HepG2 (cell line): ENCODE data around the gene NCOR2. TPM values are rescaled to one million over a fixed set of nuclear protein-coding genes. Genes with fewer than 3 reads are reported as not detected.

ENCODE experiments used
- ATAC-seq: fragments of 200-7000 bp; cut with Tn5 transposase; 3 replicates; pipeline ENCODE4 v1.9.1; 2020; ENCODE audit warnings: mild to moderate bottlenecking, moderate library complexity
- BruUV-seq: library from RNA; stranded (reverse); fragments of 400-500 nt; replicated peaks from 2 replicates; lab custom pipeline; 2021; lab: Mats Ljungman, UMichigan
- CTCF ChIA-PET: fragments of 300-600 bp; formaldehyde crosslinking; extraction: SDS; loops from one replicate; lab custom pipeline; 2021; ENCODE audit warnings: low total read pairs, inconsistent platforms, low intra/inter-chr PET ratio; lab: Yijun Ruan, JAX
- POLR2A ChIA-PET: fragments of 350-600 bp; sonication (Branson Sonifier 250); formaldehyde crosslinking; loops from one replicate; lab custom pipeline; 2020; ENCODE audit warnings: antibody characterized with exemption, inconsistent platforms; lab: Yijun Ruan, JAX
- DNase-seq: peaks from one replicate; pipeline ENCODE4 v3.0.0-alpha.2; 2015; ENCODE audit warnings: low spot score
- FAIRE-seq: peaks from 3 replicates; lab custom pipeline; 2011; peaks lifted over from hg19 to GRCh38; lab: Jason Lieb, UNC
- H2AFZ ChIP-seq: one replicate; pipeline ENCODE4 v1.6.1; 2011; ENCODE audit warnings: low read length, inconsistent platforms
- H3K27ac ChIP-seq: fragments of 300-600 bp; 3 replicates; pipeline ENCODE4 v1.8.0; 2011; ENCODE audit warnings: mixed run types, mild to moderate bottlenecking, mixed read lengths, low read length, inconsistent platforms; ENCODE audit not compliant: insufficient read depth; ENCODE audit errors: extremely low read length
- H3K27me3 ChIP-seq, 2 experiments: fragments of 200-600 bp in 1 of 2; 2 replicates in 1 of 2; 3 replicates in 1 of 2; pipeline versions ENCODE4 v1.6.0 to v1.8.0; 2011; ENCODE audit warnings: low read length in 2 of 2, mild to moderate bottlenecking in 2 of 2, moderate library complexity in 2 of 2, inconsistent platforms in 1 of 2; ENCODE audit not compliant: insufficient read depth in 2 of 2, control insufficient read depth in 1 of 2
- H3K36me3 ChIP-seq, 2 experiments: fragments of 200-600 bp in 1 of 2; replicated peaks in 1 of 2; 2 replicates in 1 of 2; 3 replicates in 1 of 2; pipeline versions ENCODE4 v1.5.1 to v1.8.0; 2011; ENCODE audit warnings: low read length in 2 of 2, inconsistent platforms in 1 of 2; ENCODE audit not compliant: insufficient read depth in 2 of 2, control insufficient read depth in 1 of 2
- H3K4me1 ChIP-seq: 2 replicates; pipeline ENCODE4 v1.5.1; 2012; ENCODE audit warnings: low read length, inconsistent platforms; ENCODE audit not compliant: insufficient read depth
- H3K4me2 ChIP-seq: 2 replicates; pipeline ENCODE4 v1.6.0; 2011; ENCODE audit warnings: low read depth, low read length, inconsistent platforms
- H3K4me3 ChIP-seq, 3 experiments: fragments of 200-600 bp in 1 of 3; sonication (generic), shearing (Covaris generic) in 1 of 3; replicated peaks in 1 of 3; 2 replicates each; pipeline ENCODE4 v1.5.1; 2011 to 2016; ENCODE audit warnings: low read length in 3 of 3, inconsistent platforms in 2 of 3, low read depth in 2 of 3, mild to moderate bottlenecking in 2 of 3, control low read depth in 1 of 3, mixed read lengths in 1 of 3; ENCODE audit not compliant: insufficient read depth in 1 of 3
- H3K79me2 ChIP-seq: one replicate; pipeline ENCODE4 v1.6.1; 2011; ENCODE audit warnings: low read length, inconsistent platforms; ENCODE audit not compliant: insufficient read depth
- H3K9ac ChIP-seq: 2 replicates; pipeline ENCODE4 v1.6.0; 2011; ENCODE audit warnings: mild to moderate bottlenecking, low read depth, low read length, inconsistent platforms; ENCODE audit not compliant: insufficient read depth
- H3K9me3 ChIP-seq: 2 replicates; pipeline ENCODE4 v1.5.1; 2012; ENCODE audit warnings: mild to moderate bottlenecking, low read length
- H4K20me1 ChIP-seq: 2 replicates; pipeline ENCODE4 v1.6.0; 2011; ENCODE audit warnings: inconsistent platforms, mild to moderate bottlenecking, low read length, moderate library complexity; ENCODE audit not compliant: insufficient read depth
- EED ChIP-seq: sonication (generic); formaldehyde crosslinking; IDR thresholded peaks from 2 replicates; pipeline ENCODE4 v1.5.0; 2020; ENCODE audit warnings: mild to moderate bottlenecking, missing genetic modification reagents
- MXD4 ChIP-seq: IDR thresholded peaks from 2 replicates; pipeline ENCODE4 v1.6.1; 2016; ENCODE audit warnings: mild to moderate bottlenecking, missing biosample characterization, missing genetic modification reagents
- POLR2AphosphoS2 ChIP-seq: IDR thresholded peaks from 2 replicates; pipeline ENCODE4 v1.6.1; 2011; ENCODE audit warnings: low read depth, low read length, improper control_type of control experiment
- SMC3 ChIP-seq: IDR thresholded peaks from 2 replicates; pipeline ENCODE4 v1.6.1; 2011; ENCODE audit warnings: low read length, improper control_type of control experiment
- SRY ChIP-seq: sonication (generic); formaldehyde crosslinking; IDR thresholded peaks from 2 replicates; pipeline ENCODE4 v1.8.0; 2022; ENCODE audit warnings: mild to moderate bottlenecking, missing genetic modification reagents
- TP53 ChIP-seq: sonication (generic); formaldehyde crosslinking; conservative IDR thresholded peaks from 2 replicates; pipeline ENCODE4 v1.4.0; 2020; ENCODE audit warnings: missing genetic modification reagents
- YEATS2 ChIP-seq: sonication (generic); formaldehyde crosslinking; IDR thresholded peaks from 2 replicates; pipeline ENCODE4 v1.4.0; 2020; ENCODE audit warnings: missing genetic modification reagents, borderline replicate concordance
- ZFP36L2 ChIP-seq: sonication (generic); formaldehyde crosslinking; IDR thresholded peaks from 2 replicates; pipeline ENCODE4 v1.4.0; 2020; ENCODE audit warnings: missing genetic modification reagents
- ZMYM3 ChIP-seq: sonication (generic); formaldehyde crosslinking; IDR thresholded peaks from 2 replicates; pipeline ENCODE4 v1.5.1; 2020; ENCODE audit warnings: mild to moderate bottlenecking, missing genetic modification reagents
- ZNF512B ChIP-seq: sonication (generic); formaldehyde crosslinking; IDR thresholded peaks from 2 replicates; pipeline ENCODE4 v1.5.1; 2020; ENCODE audit warnings: missing genetic modification reagents, mild to moderate bottlenecking, borderline replicate concordance
- ZNF75D ChIP-seq: sonication (generic); formaldehyde crosslinking; IDR thresholded peaks from 2 replicates; pipeline ENCODE4 v1.8.1; 2023; ENCODE audit warnings: missing genetic modification reagents, mild to moderate bottlenecking, borderline replicate concordance
- WGBS: methylation state at CpG from one replicate; pipeline ENCODE4 v1.1.6; 2017; ENCODE audit warnings: low lambda C conversion rate; 5-methylcytosine and 5-hydroxymethylcytosine counted together
- in situ Hi-C: cut with HindIII; loops from 2 replicates; pipeline ENCODE4 v1.10.0; 2017; ENCODE audit warnings: low pct_unique_long_range_greater_than_20kb; ENCODE audit not compliant: extremely low pct_ligation_motif_present
- intact Hi-C: fragments of 100-400 bp; cut with micrococcal nuclease; formaldehyde crosslinking; loops from one replicate; pipeline ENCODE4 v1.10.0; 2022; ENCODE audit not compliant: unreplicated experiment
- polyA plus RNA-seq, 8 experiments: library from polyadenylated mRNA; depleted of rRNA in 3 of 8; stranded (reverse) in 7 of 8; unstranded in 1 of 8; fragments of >200 nt; fragmentation: Illumina TruSeq in 4 of 8; extraction: Trizol in 4 of 8; gene quantifications; 2 replicates each; pipeline versions ENCODE4 v1.2.1 to v1.2.3, GENCODE V29; 2011 to 2016; ENCODE audit warnings: low read depth in 4 of 8, missing spikeins in 1 of 8, mixed read lengths in 1 of 8; ENCODE audit not compliant: insufficient read depth in 1 of 8
- total RNA-seq, 5 experiments: library from RNA; depleted of rRNA; stranded (reverse); fragments of >200 nt; fragmentation: Illumina TruSeq; extraction: Trizol; gene quantifications; 2 replicates each; pipeline ENCODE4 v1.2.3, GENCODE V29; 2016; ENCODE audit warnings: low read depth in 1 of 5

The NCOR2 gene
- total and polyA plus RNA-seq, 2 of the 13 experiments (the other 11 are each of a cell fraction or from before 2014, with no cell fraction given), result 4.5 to 5.7 TPM

- peaks cover 11% of the 10 kb centered on the region for H3K4me1 ChIP-seq
- H3K9me3 ChIP-seq, result no peaks in the 10 kb centered on the region
- in situ Hi-C loops, result no loop called here
- H3K9ac ChIP-seq, result no peak overlapping the region
- CTCF ChIA-PET, result no interaction called here
- no peak overlapping the region for H3K4me3 ChIP-seq
- no peak overlapping the region for H3K27ac ChIP-seq
- DNase-seq, result no peak
- TF ChIP-seq ZMYM3 (CRISPR knock-in tag), result no peak
- TF ChIP-seq ZNF512B (CRISPR knock-in tag), result no peak
- no peak for TF ChIP-seq EED
- TF ChIP-seq POLR2AphosphoS2, result no peak
- TF ChIP-seq YEATS2 (CRISPR knock-in tag), result no peak
- no peak for TF ChIP-seq ZFP36L2 (CRISPR knock-in tag)
- no peak for TF ChIP-seq SRY (CRISPR knock-in tag)
- TF ChIP-seq SMC3, result no peak
- no peak for TF ChIP-seq TP53
- no peak for TF ChIP-seq MXD4 (CRISPR knock-in tag)
- TF ChIP-seq ZNF75D (CRISPR knock-in tag), result no peak
- TF ChIP-seq, all 625 proteins: peak for 0
- 28% methylated on average over 4 of the region's 4 CpGs for WGBS
- Histone ChIP-seq H2AFZ (no peak overlapping the region), H3K4me2 (no peak overlapping the region), H3K27me3 (peaks cover 11 to 33% of the 10 kb centered on the region in 2 experiments; a peak in 4 of 5 replicates), H3K79me2 (no peaks in the 10 kb centered on the region), H3K36me3 (no peaks in the 10 kb centered on the region), H4K20me1 (no peaks in the 10 kb centered on the region; the same call in 1 of the 2 replicates)
- no TSS peak for BruUV-seq
- POLR2A ChIA-PET, result no interaction called here
- no peak for FAIRE-seq
- intact Hi-C loops, result no loop called here
- ATAC-seq, result no peak
Measured at GRCh38 chr12:124595444-124595843, 28.0 kb upstream of the NCOR2 start.
